ENCODE data around the gene ARID1A. TPM values are rescaled to one million over a fixed set of nuclear protein-coding genes. Genes with fewer than 3 reads are reported as not detected.
A peak's percentile ranks its signal among the peaks of the same experiment; 100 is the strongest.

The ARID1A gene
- total and polyA plus RNA-seq, 9 of the 15 experiments (the other 6 are each of a cell fraction or from before 2014, with no cell fraction given), result 8.3 to 88.3 (median 22.5) TPM

GRCh38 chr1:26677306-26678115 is 18.3 kb upstream of the ARID1A start (continued):
- TF ChIP-seq DEAF1 (CRISPR knock-in tag; IDR thresholded peaks at IDR 0.05) (peak; percentile 93), TRIM28 (IDR thresholded peaks at IDR 0.05) (0 out of 2 replicates have a peak, but pooled peaks have one; percentile 15), ESRRA (IDR thresholded peaks at IDR 0.05; ENCODE audit: borderline replicate concordance, low read depth) (peak; percentile 66), HNRNPH1 (optimal IDR thresholded peaks at IDR 0.05; ENCODE audit: low read depth, low read length) (no peak), TFAP4 (CRISPR knock-in tag; IDR thresholded peaks at IDR 0.05; ENCODE audit: borderline replicate concordance) (peak; percentile 53), ZNF639 (CRISPR knock-in tag; conservative IDR thresholded peaks at IDR 0.05 in 1 of 2, IDR thresholded peaks at IDR 0.05 in 1 of 2) (0 out of 4 replicates have a peak, but pooled peaks of 1 of the 2 experiments have one; percentile 31), E2F1 (CRISPR knock-in tag; IDR thresholded peaks at IDR 0.05) (0 out of 2 replicates have a peak, but pooled peaks have one; percentile 49), HDAC8 (tag; IDR thresholded peaks at IDR 0.05) (no peak), ATF6 (CRISPR knock-in tag; IDR thresholded peaks at IDR 0.05) (no peak), GATAD2B (IDR thresholded peaks at IDR 0.05; ENCODE audit: borderline replicate concordance) (no peak), FOXA1 (IDR thresholded peaks at IDR 0.05; ENCODE audit: borderline replicate concordance) (no peak), BRCA1 (IDR thresholded peaks at IDR 0.05) (no peak), BRCA1 (CRISPR knock-in tag; IDR thresholded peaks at IDR 0.05) (no peak), CREB1 (IDR thresholded peaks at IDR 0.05) (no peak), CREB1 (CRISPR knock-in tag; IDR thresholded peaks at IDR 0.05) (peak; percentile 63; the same call in 1 of the 2 replicates), CBX5 (IDR thresholded peaks at IDR 0.05; ENCODE audit: borderline replicate concordance, low read depth) (no peak), CCNT2 (IDR thresholded peaks at IDR 0.05; ENCODE audit: borderline replicate concordance, extremely low read depth, insufficient read length, low read depth, low read length) (peak; percentile 13), NR2C2 (CRISPR knock-in tag; IDR thresholded peaks at IDR 0.05) (no peak), NR2C2 (tag; IDR thresholded peaks at IDR 0.05) (peak; percentile 58), ZNF24 (IDR thresholded peaks at IDR 0.05) (peak; percentile 31; the same call in 1 of the 2 replicates)

Data from K562 (cell line).